HepG2 (cell line): Measurements from ENCODE around the gene SRRM3. TPM values are rescaled to one million over a fixed set of nuclear protein-coding genes. Genes with fewer than 3 reads are reported as not detected.

Source experiments
- BRCA1 ChIP-seq: sonication (generic); formaldehyde crosslinking; IDR thresholded peaks from 2 replicates; pipeline ENCODE4 v1.4.0; 2020; ENCODE audit warnings: missing genetic modification reagents
- CREB1 ChIP-seq, 2 experiments: fragments of 450-650 bp in 1 of 2; IDR thresholded peaks; 2 replicates each; pipeline ENCODE4 v1.6.1; 2016 to 2017; ENCODE audit warnings: control low read depth in 1 of 2, mild to moderate bottlenecking in 1 of 2, missing compliant biosample characterization in 1 of 2, missing genetic modification characterization in 1 of 2
- CSRNP1 ChIP-seq: sonication (generic); formaldehyde crosslinking; IDR thresholded peaks from 2 replicates; pipeline ENCODE4 v1.8.1; 2023; ENCODE audit warnings: mild to moderate bottlenecking, missing genetic modification reagents
- ETS1 ChIP-seq: sonication (generic); formaldehyde crosslinking; IDR thresholded peaks from 2 replicates; pipeline ENCODE4 v1.4.0; 2020; ENCODE audit warnings: missing genetic modification reagents
- HNF4A ChIP-seq: sonication (generic); formaldehyde crosslinking; IDR thresholded peaks from 2 replicates; pipeline ENCODE4 v1.4.0; 2020; ENCODE audit warnings: missing genetic modification reagents
- IRF2 ChIP-seq: IDR thresholded peaks from 2 replicates; pipeline ENCODE4 v1.6.1; 2018; ENCODE audit warnings: missing genetic modification reagents, missing compliant biosample characterization
- KLF11 ChIP-seq: IDR thresholded peaks from 2 replicates; pipeline ENCODE4 v1.6.1; 2016; ENCODE audit warnings: missing compliant biosample characterization
- KLF13 ChIP-seq: sonication (generic); formaldehyde crosslinking; IDR thresholded peaks from 2 replicates; pipeline ENCODE4 v1.4.0; 2020; ENCODE audit warnings: mild to moderate bottlenecking, missing genetic modification reagents
- KLF9 ChIP-seq: IDR thresholded peaks from 2 replicates; pipeline ENCODE4 v1.6.1; 2016; ENCODE audit warnings: low read depth
- NBN ChIP-seq: fragments of 450-650 bp; conservative IDR thresholded peaks from 2 replicates; pipeline ENCODE4 v1.6.1; 2017
- NR0B2 ChIP-seq: sonication (generic); formaldehyde crosslinking; IDR thresholded peaks from 2 replicates; pipeline ENCODE4 v1.4.0; 2020; ENCODE audit warnings: mild to moderate bottlenecking, missing genetic modification reagents
- NR2F1 ChIP-seq, 2 experiments: fragments of 450-650 bp in 1 of 2; formaldehyde crosslinking in 1 of 2; IDR thresholded peaks; 2 replicates each; pipeline versions ENCODE4 v1.5.0 to v1.6.1; 2016 to 2020; ENCODE audit warnings: mild to moderate bottlenecking in 1 of 2, missing compliant biosample characterization in 1 of 2, missing genetic modification reagents in 1 of 2, moderate library complexity in 1 of 2
- POLR2G ChIP-seq: fragments of 200-400 bp; formaldehyde crosslinking; IDR thresholded peaks from 2 replicates; pipeline ENCODE4 v1.6.1; 2018; ENCODE audit warnings: mild to moderate bottlenecking, low read depth, low read length, moderate library complexity
- SP4 ChIP-seq: sonication (generic); formaldehyde crosslinking; IDR thresholded peaks from 2 replicates; pipeline ENCODE4 v1.8.1; 2023; ENCODE audit warnings: mild to moderate bottlenecking, missing genetic modification reagents
- TRAFD1 ChIP-seq: sonication (generic); formaldehyde crosslinking; IDR thresholded peaks from 2 replicates; pipeline ENCODE4 v1.5.1; 2020; ENCODE audit warnings: missing genetic modification reagents, mild to moderate bottlenecking, borderline replicate concordance
- ZFP90 ChIP-seq: sonication (generic); formaldehyde crosslinking; IDR thresholded peaks from 2 replicates; pipeline ENCODE4 v1.8.0; 2022; ENCODE audit warnings: missing genetic modification reagents, mild to moderate bottlenecking, inconsistent platforms, borderline replicate concordance
- ZFX ChIP-seq: sonication (generic); formaldehyde crosslinking; IDR thresholded peaks from 2 replicates; pipeline ENCODE4 v1.4.0; 2020; ENCODE audit warnings: mild to moderate bottlenecking, low read depth, missing genetic modification reagents, moderate library complexity
- ZNF138 ChIP-seq: sonication (generic); formaldehyde crosslinking; IDR thresholded peaks from 2 replicates; pipeline ENCODE4 v1.5.0; 2020; ENCODE audit warnings: mild to moderate bottlenecking, low read depth, missing genetic modification reagents
- ZNF263 ChIP-seq: sonication (generic); formaldehyde crosslinking; IDR thresholded peaks from 2 replicates; pipeline ENCODE4 v1.4.0; 2020; ENCODE audit warnings: missing genetic modification reagents
- ZNF280B ChIP-seq: sonication (generic); formaldehyde crosslinking; IDR thresholded peaks from 2 replicates; pipeline ENCODE4 v1.5.0; 2020; ENCODE audit warnings: missing genetic modification reagents, mild to moderate bottlenecking, borderline replicate concordance
- ZNF350 ChIP-seq: sonication (generic); formaldehyde crosslinking; IDR thresholded peaks from 2 replicates; pipeline ENCODE4 v1.4.0; 2020; ENCODE audit warnings: mild to moderate bottlenecking, low read depth, missing genetic modification reagents, borderline replicate concordance
- ZNF432 ChIP-seq: sonication (generic); formaldehyde crosslinking; IDR thresholded peaks from 2 replicates; pipeline ENCODE4 v1.5.0; 2020; ENCODE audit warnings: missing genetic modification reagents, mild to moderate bottlenecking, borderline replicate concordance
- polyA plus RNA-seq, 8 experiments: library from polyadenylated mRNA; depleted of rRNA in 3 of 8; stranded (reverse) in 7 of 8; unstranded in 1 of 8; fragments of >200 nt; fragmentation: Illumina TruSeq in 4 of 8; extraction: Trizol in 4 of 8; gene quantifications; 2 replicates each; pipeline versions ENCODE4 v1.2.1 to v1.2.3, GENCODE V29; 2011 to 2016; ENCODE audit warnings: low read depth in 4 of 8, missing spikeins in 1 of 8, mixed read lengths in 1 of 8; ENCODE audit not compliant: insufficient read depth in 1 of 8
- total RNA-seq, 5 experiments: library from RNA; depleted of rRNA; stranded (reverse); fragments of >200 nt; fragmentation: Illumina TruSeq; extraction: Trizol; gene quantifications; 2 replicates each; pipeline ENCODE4 v1.2.3, GENCODE V29; 2016; ENCODE audit warnings: low read depth in 1 of 5

The SRRM3 gene
- total and polyA plus RNA-seq, 2 of the 13 experiments (the other 11 are each of a cell fraction or from before 2014, with no cell fraction given), result 0.13 to 0.54 TPM

GRCh38 chr7:76220185-76221057, 18.7 kb downstream of the SRRM3 start (continued):
- TF ChIP-seq TRAFD1 (CRISPR knock-in tag) (no peak), HNF4A (CRISPR knock-in tag) (no peak), ZNF138 (CRISPR knock-in tag) (no peak), KLF13 (CRISPR knock-in tag) (no peak), ZNF280B (CRISPR knock-in tag) (no peak), ZNF432 (CRISPR knock-in tag) (no peak), BRCA1 (CRISPR knock-in tag) (no peak), CSRNP1 (CRISPR knock-in tag) (no peak), NR2F1 (CRISPR knock-in tag; IDR thresholded peaks at IDR 0.05) (no peak), ETS1 (CRISPR knock-in tag) (no peak), CREB1 (IDR thresholded peaks at IDR 0.05) (no peak), CREB1 (CRISPR knock-in tag; IDR thresholded peaks at IDR 0.05) (no peak), ZFX (CRISPR knock-in tag) (no peak), NR0B2 (CRISPR knock-in tag) (no peak), ZNF263 (no peak), NBN (no peak), KLF11 (no peak), IRF2 (no peak; the same call in 1 of the 2 replicates), ZNF350 (CRISPR knock-in tag) (no peak), KLF9 (CRISPR knock-in tag) (no peak), ZFP90 (CRISPR knock-in tag) (0 out of 2 replicates have a peak, but pooled peaks have one; percentile 45), SP4 (CRISPR knock-in tag) (no peak), POLR2G (no peak)
